ENCODE data around the gene NDUFA3. TPM values are rescaled to one million over a fixed set of nuclear protein-coding genes. Genes with fewer than 3 reads are reported as not detected.

NDUFA3 gene
- 100 to 1,000 TPM; 114 to 173 (median 144) TPM for total RNA-seq (2021; fragmentation: NEBNext Ultra II Directional; extraction: Animal tissue kit (Norgen Biotek cat#: 25700))
- long read RNA-seq, transcript NDUFA3-202 (5 exons, 435 nt), result minor isoform, 6 of 163 reads
- long read RNA-seq, transcript NDUFA3-214 (4 exons, 963 nt), result major isoform, 137 of 163 reads
- long read RNA-seq, transcript NDUFA3-213 (3 exons, 541 nt), result minor isoform, 13 of 163 reads
- long read RNA-seq, partial matches to known transcripts, result 0 of 163 reads
- long read RNA-seq, other reads (novel, unspliced or antisense), result 6 of 163 reads

GRCh38 chr19:54102421-54103169, at the start of gene NDUFA3:
Gene NDUFA3 (plus strand): TSS chr19:54102855. CDS start chr19:54102879, 24 bp downstream.
- Mint-ChIP-seq H3K27me3 (ENCODE audit: insufficient read depth) (peaks cover under 1% of the 10 kb centered on the region), H3K36me3 (ENCODE audit: low read depth) (peaks cover 10% of the 10 kb centered on the region; the same call in 1 of the 2 replicates), H3K4me1 (ENCODE audit: low read depth) (peaks cover 17% of the 10 kb centered on the region), H3K4me3 (peak within 1 kb of the TSS; percentile 98), H3K9me3 (no peaks in the 10 kb centered on the region), H3K27ac (peak within 1 kb of the TSS; percentile 93)
- DNase-seq, result peak; percentile 98
- no peak for TF ChIP-seq CTCF (IDR thresholded peaks at IDR 0.05)

- H3K4me3 Mint-ChIP-seq, result no peak overlapping the region
- no peak for DNase-seq
- no peak for TF ChIP-seq CTCF (IDR thresholded peaks at IDR 0.05)
- no peaks in the 10 kb centered on the region for H3K9me3 Mint-ChIP-seq
- H3K27me3 Mint-ChIP-seq (ENCODE audit: insufficient read depth), result peaks cover 18% of the 10 kb centered on the region
- no peaks in the 10 kb centered on the region for H3K4me1 Mint-ChIP-seq (ENCODE audit: low read depth)
- no peak overlapping the region for H3K27ac Mint-ChIP-seq
- 0 out of 2 replicates have a peak, but pooled peaks cover 6% of the 10 kb centered on the region for H3K36me3 Mint-ChIP-seq (ENCODE audit: low read depth)
These were observed 40.0 kb upstream of the NDUFA3 start for GRCh38 chr19:54062643-54063042.

GRCh38 chr19:54063350-54064116, 39.1 kb upstream of the NDUFA3 start, which contains the start of gene VSTM1:
Gene VSTM1 (minus strand): TSS chr19:54063897. CDS start chr19:54063777, 120 bp downstream.
- Mint-ChIP-seq H3K27me3 (ENCODE audit: insufficient read depth) (peaks cover 21% of the 10 kb centered on the region), H3K9me3 (no peaks in the 10 kb centered on the region), H3K36me3 (ENCODE audit: low read depth) (0 out of 2 replicates have a peak, but pooled peaks cover 6% of the 10 kb centered on the region), H3K4me3 (no peak within 1 kb of the TSS), H3K27ac (no peak within 1 kb of the TSS), H3K4me1 (ENCODE audit: low read depth) (no peaks in the 10 kb centered on the region)
- no peak for DNase-seq
- no peak for TF ChIP-seq CTCF (IDR thresholded peaks at IDR 0.05)

GRCh38 chr19:54069470-54069869, 33.2 kb upstream of the NDUFA3 start:
- no peaks in the 10 kb centered on the region for H3K36me3 Mint-ChIP-seq (ENCODE audit: low read depth)
- H3K27ac Mint-ChIP-seq, result no peak overlapping the region
- peaks cover 12% of the 10 kb centered on the region for H3K9me3 Mint-ChIP-seq
- DNase-seq, result no peak
- no peak for TF ChIP-seq CTCF (IDR thresholded peaks at IDR 0.05)
- H3K4me1 Mint-ChIP-seq (ENCODE audit: low read depth), result no peaks in the 10 kb centered on the region
- no peak overlapping the region for H3K4me3 Mint-ChIP-seq
- peaks cover 21% of the 10 kb centered on the region for H3K27me3 Mint-ChIP-seq (ENCODE audit: insufficient read depth)

GRCh38 chr19:54073829-54074228, 28.8 kb upstream of the NDUFA3 start:
- H3K4me3 Mint-ChIP-seq, result no peak overlapping the region

More at GRCh38 chr19:54073829-54074228, 28.8 kb upstream of the NDUFA3 start:
- Mint-ChIP-seq H3K9me3 (peaks cover 11% of the 10 kb centered on the region), H3K27ac (no peak overlapping the region), H3K4me1 (ENCODE audit: low read depth) (no peaks in the 10 kb centered on the region), H3K27me3 (ENCODE audit: insufficient read depth) (peaks cover 10% of the 10 kb centered on the region), H3K36me3 (ENCODE audit: low read depth) (no peaks in the 10 kb centered on the region)
- no peak for TF ChIP-seq CTCF (IDR thresholded peaks at IDR 0.05)
- no peak for DNase-seq

Data from HFFc6 (cell line).